MM.1S (cell line): ENCODE measurements around the gene HASPIN.

Experiments used
- DNase-seq: peaks from one replicate; pipeline ENCODE4 v3.0.0-alpha.2; 2015
- H2AFZ ChIP-seq: fragments of 300-600 bp; sonication (generic); 2 replicates; pipeline ENCODE4 v1.6.0; 2016; ENCODE audit warnings: antibody characterized with exemption, low read length
- H3F3A ChIP-seq: fragments of 300-600 bp; sonication (generic); 2 replicates; pipeline ENCODE4 v1.6.1; 2016; ENCODE audit warnings: mild to moderate bottlenecking, antibody characterized with exemption, low read length, moderate library complexity, mixed read lengths; ENCODE audit not compliant: insufficient read depth
- H3K27ac ChIP-seq: fragments of 300-600 bp; sonication (generic); 2 replicates; pipeline ENCODE4 v1.5.1; 2016; ENCODE audit warnings: mild to moderate bottlenecking, low read length
- H3K27me3 ChIP-seq: fragments of 300-600 bp; sonication (generic); replicated peaks from 2 replicates; pipeline ENCODE4 v1.6.0; 2016; ENCODE audit warnings: low read length; ENCODE audit not compliant: insufficient read depth
- H3K36me3 ChIP-seq: fragments of 300-600 bp; sonication (generic); replicated peaks from 2 replicates; pipeline ENCODE4 v1.6.1; 2016; ENCODE audit warnings: mild to moderate bottlenecking, low read length, mixed read lengths; ENCODE audit not compliant: insufficient read depth
- H3K4me1 ChIP-seq: fragments of 300-600 bp; sonication (generic); 2 replicates; pipeline ENCODE4 v1.6.1; 2016; ENCODE audit warnings: low read length, mixed read lengths
- H3K4me2 ChIP-seq: fragments of 300-600 bp; sonication (generic); 2 replicates; pipeline ENCODE4 v1.6.0; 2016; ENCODE audit warnings: low read depth, low read length
- H3K4me3 ChIP-seq: fragments of 300-600 bp; sonication (generic); 2 replicates; pipeline ENCODE4 v1.5.1; 2016; ENCODE audit warnings: low read length, mixed read lengths
- H3K79me2 ChIP-seq: fragments of 300-600 bp; sonication (generic); 2 replicates; pipeline ENCODE4 v1.6.1; 2016; ENCODE audit warnings: mixed run types, low read length, mixed read lengths
- H3K9ac ChIP-seq: fragments of 300-600 bp; sonication (generic); 2 replicates; pipeline ENCODE4 v1.6.1; 2016; ENCODE audit warnings: low read length, mixed read lengths
- H3K9me2 ChIP-seq: fragments of 300-600 bp; sonication (generic); replicated peaks from 2 replicates; pipeline ENCODE4 v1.6.1; 2016; ENCODE audit warnings: mild to moderate bottlenecking, low read length, mixed read lengths; ENCODE audit not compliant: insufficient read depth
- H3K9me3 ChIP-seq: fragments of 300-600 bp; sonication (generic); replicated peaks from 2 replicates; pipeline ENCODE4 v1.6.1; 2016; ENCODE audit warnings: mild to moderate bottlenecking, low read length, mixed read lengths; ENCODE audit not compliant: insufficient read depth
- H4K20me1 ChIP-seq: fragments of 300-600 bp; sonication (generic); 2 replicates; pipeline ENCODE4 v1.6.1; 2016; ENCODE audit warnings: mild to moderate bottlenecking, low read length, moderate library complexity, mixed read lengths; ENCODE audit not compliant: insufficient read depth
- CTCF ChIP-seq: fragments of 300-600 bp; sonication (generic); IDR thresholded peaks from 2 replicates; pipeline ENCODE4 v1.5.1; 2016; ENCODE audit warnings: antibody characterized with exemption, low read length, mixed read lengths
- EZH2 ChIP-seq: fragments of 300-600 bp; sonication (generic); optimal IDR thresholded peaks from 2 replicates; pipeline ENCODE3; 2017; ENCODE audit warnings: low read depth, mild to moderate bottlenecking, antibody characterized with exemption, low read length, mixed read lengths
- EZH2phosphoT487 ChIP-seq: fragments of 300-600 bp; sonication (generic); IDR thresholded peaks from 2 replicates; pipeline ENCODE4 v1.6.1; 2018; ENCODE audit warnings: antibody characterized with exemption, low read length

HASPIN gene

GRCh38 chr17:3747805-3748204, 24.1 kb downstream of the HASPIN start:
- Histone ChIP-seq H2AFZ (no peak overlapping the region), H3F3A (no peaks in the 10 kb centered on the region), H3K9ac (no peak overlapping the region), H3K79me2 (no peaks in the 10 kb centered on the region), H3K9me2 (no peaks in the 10 kb centered on the region), H3K36me3 (no peaks in the 10 kb centered on the region), H3K9me3 (no peaks in the 10 kb centered on the region), H3K4me2 (no peak overlapping the region), H3K27me3 (no peaks in the 10 kb centered on the region), H4K20me1 (no peaks in the 10 kb centered on the region), H3K4me3 (no peak overlapping the region), H3K4me1 (peaks cover 4% of the 10 kb centered on the region; the same call in 1 of the 2 replicates), H3K27ac (no peak overlapping the region)
- TF ChIP-seq EZH2phosphoT487 (no peak), CTCF (no peak), EZH2 (no peak)
- DNase-seq = no peak

- Histone ChIP-seq H3K36me3 (no peaks in the 10 kb centered on the region), H3K79me2 (no peaks in the 10 kb centered on the region), H3K9me2 (no peaks in the 10 kb centered on the region), H3K4me3 (no peak overlapping the region), H4K20me1 (no peaks in the 10 kb centered on the region), H3F3A (no peaks in the 10 kb centered on the region), H3K4me1 (peaks cover 4% of the 10 kb centered on the region; the same call in 1 of the 2 replicates), H3K4me2 (no peak overlapping the region), H3K27me3 (no peaks in the 10 kb centered on the region), H3K9me3 (no peaks in the 10 kb centered on the region), H2AFZ (no peak overlapping the region), H3K9ac (no peak overlapping the region), H3K27ac (no peak overlapping the region)
- TF ChIP-seq EZH2phosphoT487 = no peak
- no peak for DNase-seq
Measured at GRCh38 chr17:3748576-3748975, 24.9 kb downstream of the HASPIN start.

- Histone ChIP-seq H3K36me3 (no peaks in the 10 kb centered on the region), H3K27me3 (no peaks in the 10 kb centered on the region), H3K4me3 (no peak overlapping the region), H3K9me2 (no peaks in the 10 kb centered on the region), H3K9ac (no peak overlapping the region), H3K4me2 (no peak overlapping the region), H3K4me1 (peaks cover 4% of the 10 kb centered on the region; the same call in 1 of the 2 replicates), H3F3A (no peaks in the 10 kb centered on the region), H3K27ac (no peak overlapping the region), H3K79me2 (no peaks in the 10 kb centered on the region), H3K9me3 (no peaks in the 10 kb centered on the region), H4K20me1 (no peaks in the 10 kb centered on the region), H2AFZ (no peak overlapping the region)
- no peak for DNase-seq
- TF ChIP-seq CTCF = no peak
- TF ChIP-seq EZH2 = no peak
- TF ChIP-seq EZH2phosphoT487 = no peak
Measured at GRCh38 chr17:3750296-3750695, 26.6 kb downstream of the HASPIN start.

GRCh38 chr17:3750926-3751325, 27.2 kb downstream of the HASPIN start:
- Histone ChIP-seq H3K27ac (no peak overlapping the region), H4K20me1 (no peaks in the 10 kb centered on the region), H3K9me2 (no peaks in the 10 kb centered on the region), H3K4me3 (no peak overlapping the region), H2AFZ (no peak overlapping the region), H3K9ac (no peak overlapping the region), H3K4me1 (peaks cover 4% of the 10 kb centered on the region; the same call in 1 of the 2 replicates), H3K9me3 (no peaks in the 10 kb centered on the region), H3K27me3 (no peaks in the 10 kb centered on the region), H3K79me2 (no peaks in the 10 kb centered on the region), H3F3A (no peaks in the 10 kb centered on the region), H3K4me2 (no peak overlapping the region), H3K36me3 (no peaks in the 10 kb centered on the region)
- TF ChIP-seq CTCF = no peak
- no peak for TF ChIP-seq EZH2phosphoT487
- TF ChIP-seq EZH2 = no peak
- peak; percentile 34 for DNase-seq
